GM21367 (cell line): ENCODE data around the gene CCDC169.

ENCODE experiments used
- ATAC-seq: cut with Tn5 transposase; IDR thresholded peaks from one replicate; pipeline ENCODE4 v1.9.1; 2021; ENCODE audit not compliant: unreplicated experiment

CCDC169 gene

DNA sequence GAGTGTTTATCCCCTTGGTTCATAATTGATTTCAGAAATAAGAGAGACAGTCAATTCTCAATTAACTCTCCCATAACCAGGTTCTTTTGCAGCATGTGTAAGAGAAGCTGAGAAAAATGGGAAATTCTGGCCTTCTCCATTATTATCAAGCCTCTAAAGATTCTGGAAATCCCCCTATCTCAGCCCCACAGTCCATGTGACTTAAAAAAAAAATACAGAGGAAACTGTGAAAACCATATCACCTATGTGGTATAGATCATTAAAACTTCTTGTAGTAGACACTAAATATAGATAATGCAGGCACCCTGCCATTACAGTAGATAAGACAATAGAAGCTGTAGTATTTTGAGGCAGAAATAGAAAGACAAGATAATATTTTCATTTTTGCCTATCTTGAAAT, 48.9 kb downstream of the CCDC169 start:
- ATAC-seq, result no peak

DNA sequence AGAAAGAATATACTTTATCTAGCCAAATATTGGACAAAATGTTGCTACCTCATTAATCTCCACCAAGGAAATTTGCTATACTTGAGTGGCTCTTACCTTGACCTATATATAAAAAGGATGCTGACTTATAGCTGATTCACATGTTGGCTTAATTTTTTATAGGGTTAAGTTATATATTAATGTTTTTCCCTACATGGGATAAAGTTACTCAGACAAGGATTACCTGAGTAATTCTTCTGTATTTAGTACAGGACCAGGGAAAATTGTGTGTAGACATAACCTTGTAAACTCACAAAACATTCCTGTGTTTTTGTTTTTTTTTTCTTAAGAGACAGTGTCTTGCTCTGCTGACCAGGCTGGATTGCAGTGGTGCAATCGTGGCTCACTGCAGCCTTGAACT, 52.6 kb downstream of the CCDC169 start:
- ATAC-seq, result no peak

GRCh38 chr13:36244073-36244472, 53.5 kb downstream of the CCDC169 start:
- no peak for ATAC-seq

GRCh38 chr13:36242761-36243160, 54.9 kb downstream of the CCDC169 start:
- ATAC-seq, result no peak

GRCh38 chr13:36231236-36231635, 66.4 kb downstream of the CCDC169 start:
- ATAC-seq, result no peak

- ATAC-seq, result no peak
Measured at GRCh38 chr13:36224730-36225129, 72.9 kb downstream of the CCDC169 start.

DNA sequence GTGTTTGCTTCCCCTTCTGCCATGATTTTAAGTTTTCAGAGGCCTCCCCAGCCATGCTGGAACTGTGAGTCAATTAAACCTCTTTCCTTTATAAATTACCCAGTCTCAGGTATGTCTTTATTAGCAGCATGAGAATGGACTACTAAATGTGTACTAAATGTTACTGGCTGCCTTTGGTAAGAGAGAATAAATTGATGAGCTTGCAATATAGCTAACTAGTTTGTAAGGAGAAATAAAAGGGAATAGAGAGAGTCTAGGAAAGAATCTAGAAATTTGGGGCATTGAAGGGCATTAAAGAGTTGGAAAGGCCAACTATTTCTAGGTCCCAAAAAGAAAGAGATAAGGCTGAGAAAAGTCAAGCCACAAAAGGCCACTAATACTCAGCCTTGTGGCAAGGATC, 77.7 kb downstream of the CCDC169 start:
- no peak for ATAC-seq

DNA sequence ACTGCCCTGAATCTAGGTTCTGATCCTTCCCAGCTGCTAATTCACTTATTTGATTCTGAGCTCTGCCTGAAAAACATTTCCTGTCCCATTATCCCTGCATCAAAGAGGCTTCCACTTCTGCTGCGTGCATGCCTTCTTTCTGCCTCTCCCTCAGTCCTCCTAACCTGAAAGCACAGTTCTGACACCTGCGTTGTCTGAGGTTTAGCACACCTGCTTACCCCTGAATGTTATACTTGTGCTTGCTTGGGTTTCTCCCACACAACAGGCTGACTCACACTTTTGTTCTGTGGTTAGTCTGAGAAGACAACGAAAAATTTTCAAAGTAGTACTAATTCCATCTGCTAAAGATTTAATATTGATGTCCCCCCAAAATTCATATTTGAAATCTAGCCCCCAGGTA, 80.2 kb downstream of the CCDC169 start:
- no peak for ATAC-seq

DNA sequence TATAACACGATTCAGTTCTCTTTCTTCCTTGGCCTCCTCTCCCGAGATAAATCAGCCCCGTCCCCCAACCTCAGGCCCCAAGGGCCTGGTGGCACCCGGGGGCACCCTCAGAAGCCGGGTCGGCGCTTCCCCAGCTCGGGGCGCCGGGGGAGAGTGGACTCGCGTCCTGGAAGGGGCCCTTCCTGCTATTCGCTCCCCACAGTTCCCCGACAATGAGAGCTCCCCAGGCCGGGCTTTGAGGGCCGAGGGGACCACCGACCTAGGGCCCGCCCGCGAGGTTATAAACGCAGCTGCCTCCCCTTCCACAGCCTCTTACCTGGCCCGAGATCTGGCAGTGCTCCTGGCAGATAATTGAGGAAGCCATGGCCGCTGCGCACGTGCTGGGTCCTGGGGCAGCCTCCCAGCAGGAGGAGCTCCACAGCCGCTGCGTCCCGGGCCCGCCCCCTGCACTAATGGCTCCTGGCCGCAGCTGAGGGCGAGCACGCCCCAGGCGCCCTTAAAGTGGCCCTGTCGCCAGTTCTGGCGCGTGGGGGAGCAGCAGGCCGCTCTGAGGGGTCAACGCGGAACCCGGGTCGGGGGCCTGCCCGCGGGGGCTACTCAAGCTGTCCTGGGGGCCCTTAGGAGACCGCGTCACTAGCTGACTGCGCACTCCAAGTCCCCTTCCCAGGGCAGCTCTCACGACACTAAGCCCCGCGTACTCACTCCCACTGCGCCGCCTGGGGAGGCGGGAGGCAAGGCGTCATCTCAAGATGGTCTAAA, 83.3 kb downstream of the CCDC169 start, which contains the start of gene SOHLH2:
Gene SOHLH2, minus strand, starts transcription at position 394 of the 759 bp plus-strand sequence. Its CDS starts 30 bp downstream, at position 364.
- no peak for ATAC-seq

- ATAC-seq, result no peak
Measured at GRCh38 chr13:36212789-36213188, 84.8 kb downstream of the CCDC169 start.

DNA sequence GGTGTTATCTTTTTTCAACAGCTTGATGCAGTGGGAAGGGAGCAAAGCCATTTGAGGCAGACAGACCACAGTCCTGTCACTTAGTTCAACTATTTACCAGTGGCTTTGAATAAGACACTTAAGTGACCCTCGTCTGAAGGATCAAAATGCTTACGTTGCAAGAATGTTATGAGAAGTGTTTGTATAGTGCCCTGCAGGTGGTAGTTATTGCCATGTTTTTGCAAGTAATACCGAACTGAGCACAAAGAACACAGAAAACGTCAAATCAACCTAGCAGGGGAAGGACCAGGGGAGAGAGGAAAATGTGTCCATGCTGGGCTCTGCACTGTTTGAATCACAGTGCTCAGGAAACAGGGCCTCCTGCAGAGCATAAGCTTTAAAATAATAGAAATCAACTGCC, 86.0 kb downstream of the CCDC169 start:
- no peak for ATAC-seq

DNA sequence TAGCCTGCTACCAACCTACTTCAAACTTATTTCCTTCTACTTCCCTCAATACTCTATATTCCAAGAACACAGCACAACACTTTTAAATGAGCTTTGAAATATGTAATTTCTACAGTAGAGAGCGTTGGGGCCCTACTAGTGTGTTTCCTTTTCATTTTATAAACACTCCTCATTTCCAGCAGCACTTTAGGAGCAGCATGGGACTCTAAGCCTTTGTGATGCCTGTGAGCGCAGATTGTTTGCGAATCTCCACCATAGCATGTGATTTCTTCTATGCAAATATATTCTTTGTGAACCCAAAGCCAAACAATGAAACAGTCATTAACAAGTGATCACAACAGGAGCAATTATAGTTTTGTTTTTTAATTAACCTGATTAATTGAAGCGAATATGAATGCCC, 86.9 kb downstream of the CCDC169 start:
- no peak for ATAC-seq

DNA sequence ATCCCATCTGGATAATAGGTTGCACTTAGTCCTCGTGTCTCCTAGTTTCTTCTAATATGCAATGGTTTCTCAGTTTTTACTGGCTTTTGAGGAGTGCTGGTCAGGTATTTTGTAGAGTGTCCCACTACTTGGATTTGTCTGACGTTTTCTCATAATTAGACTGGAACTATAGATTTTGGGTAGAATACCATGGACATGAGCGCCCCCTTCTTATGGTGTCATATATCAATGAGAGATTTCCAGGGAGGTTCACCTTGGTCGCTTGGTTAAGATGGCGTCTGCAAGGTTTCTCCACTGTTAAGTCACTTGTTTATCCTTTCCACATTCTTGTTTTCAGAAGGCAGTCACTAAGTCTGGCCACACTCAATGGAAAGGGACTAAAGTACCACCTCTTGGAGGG, 89.9 kb downstream of the CCDC169 start:
- ATAC-seq, result no peak

DNA sequence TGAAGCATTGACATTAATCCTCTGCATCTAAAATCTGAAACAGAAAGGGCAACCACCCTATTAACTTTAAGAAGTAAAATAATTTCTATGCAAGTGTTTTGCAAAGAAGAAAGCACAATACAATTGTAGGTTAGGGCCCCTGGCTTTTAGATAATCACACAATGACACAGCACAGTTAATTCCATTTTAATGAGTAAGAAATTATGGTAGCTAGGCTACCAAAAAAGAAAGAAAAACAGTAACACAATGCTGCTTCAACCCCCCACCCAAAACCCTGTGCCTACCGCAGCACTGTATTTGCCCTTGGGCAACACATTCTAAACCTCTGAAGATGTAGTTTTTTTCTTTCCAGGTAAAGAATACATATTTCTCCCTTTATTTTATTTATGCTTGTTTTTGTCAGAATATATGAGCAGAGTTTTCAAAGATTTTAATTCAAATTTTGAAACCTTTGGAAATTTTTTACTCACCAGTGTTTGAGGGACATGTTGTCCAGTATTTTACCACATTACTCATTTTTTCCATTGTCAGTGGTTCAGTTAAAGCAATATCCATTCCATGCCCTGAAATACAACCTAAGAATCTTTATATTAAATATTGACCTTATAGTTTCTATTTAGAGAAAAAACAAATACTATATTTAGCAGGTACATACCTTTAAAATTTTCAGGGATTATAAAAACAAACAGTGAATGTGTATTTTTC, 104.3 kb downstream of the CCDC169 start:
- ATAC-seq, result no peak

- no peak for ATAC-seq
Measured at GRCh38 chr13:36192166-36192565, 105.4 kb downstream of the CCDC169 start.

DNA sequence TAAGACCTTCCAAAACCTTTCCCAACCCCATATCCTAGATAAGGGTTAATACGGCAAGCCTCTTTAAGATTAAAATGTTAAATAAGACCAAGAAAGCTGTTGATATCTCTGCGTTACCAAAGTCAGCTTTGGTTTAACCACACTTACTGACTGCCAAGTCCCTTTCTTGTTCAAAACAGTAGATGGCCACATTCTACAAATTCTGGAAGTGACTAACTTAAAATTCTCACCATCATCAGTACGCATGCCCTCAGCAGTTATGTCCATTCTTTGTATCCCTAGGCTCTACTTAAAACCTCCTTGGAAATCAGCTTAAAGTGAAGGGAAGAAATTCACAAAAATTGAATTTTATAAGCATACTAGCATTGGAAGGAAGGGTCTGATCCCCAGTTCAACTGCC, 106.8 kb downstream of the CCDC169 start:
- ATAC-seq, result no peak

DNA sequence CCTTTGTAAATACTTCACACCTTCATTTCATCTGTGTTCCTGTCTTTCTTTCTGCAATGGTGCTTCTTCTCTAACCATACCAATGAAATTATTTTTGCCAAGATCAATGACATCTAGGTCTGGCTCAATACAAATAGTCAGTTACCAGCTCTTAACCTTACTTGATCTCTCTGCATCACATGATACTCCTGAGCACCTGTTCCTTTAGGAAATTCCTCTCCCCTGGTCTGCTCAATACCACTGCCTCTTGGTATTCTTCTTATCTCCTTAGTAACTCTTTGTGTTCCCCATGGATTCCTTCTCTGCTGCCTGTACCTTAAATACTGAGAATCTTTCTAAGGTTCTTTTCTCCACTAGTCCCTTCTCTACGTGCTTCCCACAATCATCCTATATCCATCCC, 109.2 kb downstream of the CCDC169 start:
- no peak for ATAC-seq

DNA sequence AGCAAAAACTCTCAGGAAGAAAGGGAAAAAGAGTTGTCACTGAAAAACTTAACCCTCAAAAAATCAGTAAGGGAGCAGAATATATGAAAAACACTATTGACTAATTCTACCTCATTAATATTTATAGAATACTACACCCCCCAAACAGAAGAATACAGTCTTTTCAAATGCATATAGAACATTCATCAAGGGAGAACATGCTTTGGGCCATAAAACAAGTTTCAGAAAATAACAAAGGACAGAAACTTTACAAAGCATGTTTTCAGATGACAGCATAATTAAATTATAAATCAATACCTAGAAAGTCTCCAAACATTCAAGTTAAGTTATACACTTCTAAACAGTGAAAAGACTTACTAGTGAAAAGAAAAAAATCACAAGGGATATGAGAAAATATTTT, 113.7 kb downstream of the CCDC169 start:
- ATAC-seq, result no peak
